Adrenal gland (tissue), 5 donors: ENCODE data around the gene CCDC196.

Experiments
- CTCF ChIP-seq, 6 experiments: fragments of 450-650 bp in 4 of 6; fragments of 200-600 bp in 2 of 6; sonication (generic) in 1 of 6; IDR thresholded peaks; 1 replicate in 5 of 6; 2 replicates in 1 of 6; pipeline versions ENCODE4 v1.5.1 to v1.8.0; 2016 to 2021; ENCODE audit warnings: antibody characterized with exemption in 6 of 6, mild to moderate bottlenecking in 2 of 6, moderate library complexity in 1 of 6
- POLR2A ChIP-seq, 2 donors: fragments of 450-650 bp; IDR thresholded peaks; one replicate each; pipeline ENCODE4 v1.6.1; 2017; ENCODE audit warnings: antibody characterized with exemption in 2 of 2, mild to moderate bottlenecking in 2 of 2, moderate library complexity in 1 of 2
- donor health status: DM: no; HTN: no; CAD: no.

GRCh38 chr14:66444271-66444927 lies 41.8 kb upstream of the CCDC196 start:
- TF ChIP-seq CTCF (IDR thresholded peaks at IDR 0.05) (no peak), POLR2A (IDR thresholded peaks at IDR 0.05) (no peak)
